HG02840 (cell line): ENCODE measurements around the gene MGAT4B.

Experiments
- ATAC-seq: cut with Tn5 transposase; IDR thresholded peaks from one replicate; pipeline ENCODE4 v1.9.1; 2021; ENCODE audit warnings: mild to moderate bottlenecking, moderate library complexity, moderate number of reproducible peaks; ENCODE audit not compliant: unreplicated experiment, low FRiP score

MGAT4B gene

DNA sequence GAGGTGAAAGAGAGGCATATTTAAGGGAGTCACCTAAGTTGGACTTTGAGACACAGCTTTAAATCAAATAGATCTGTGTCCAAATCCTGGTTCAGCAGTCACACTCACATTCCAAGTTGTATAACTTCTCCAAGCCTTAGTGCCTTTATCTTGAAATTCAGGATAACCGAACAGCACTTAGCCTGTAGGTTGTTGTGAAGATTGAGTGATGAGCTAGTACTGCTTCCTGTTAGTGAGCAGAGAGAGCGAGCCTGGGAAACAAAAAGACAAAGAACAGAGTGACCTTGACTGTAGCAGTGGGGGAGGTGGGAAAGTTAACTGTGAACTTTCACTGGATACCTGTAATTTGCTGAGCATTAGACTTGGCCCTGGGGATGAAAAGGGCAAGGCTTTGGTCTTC, 51.6 kb downstream of the MGAT4B start:
- ATAC-seq: no peak

DNA sequence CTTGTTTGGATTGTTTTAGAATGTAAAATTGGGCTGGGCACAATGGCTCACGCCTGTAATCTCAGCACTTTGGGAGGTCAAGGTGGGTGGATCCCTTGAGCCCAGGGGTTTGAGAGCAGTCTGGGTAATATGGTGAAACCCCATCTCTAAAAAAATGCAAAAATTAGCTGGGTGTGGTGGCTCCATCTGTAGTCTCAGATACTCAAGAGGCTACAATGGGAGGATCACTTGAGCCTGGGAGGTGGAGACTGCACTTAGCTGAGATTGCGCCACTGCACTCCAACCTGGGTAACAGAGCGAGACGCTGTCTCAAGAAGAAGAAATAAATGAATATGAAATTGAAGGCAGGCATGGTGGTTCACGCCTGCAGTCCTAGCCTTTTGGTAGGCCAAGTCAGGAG, 52.7 kb downstream of the MGAT4B start:
- ATAC-seq: no peak

DNA sequence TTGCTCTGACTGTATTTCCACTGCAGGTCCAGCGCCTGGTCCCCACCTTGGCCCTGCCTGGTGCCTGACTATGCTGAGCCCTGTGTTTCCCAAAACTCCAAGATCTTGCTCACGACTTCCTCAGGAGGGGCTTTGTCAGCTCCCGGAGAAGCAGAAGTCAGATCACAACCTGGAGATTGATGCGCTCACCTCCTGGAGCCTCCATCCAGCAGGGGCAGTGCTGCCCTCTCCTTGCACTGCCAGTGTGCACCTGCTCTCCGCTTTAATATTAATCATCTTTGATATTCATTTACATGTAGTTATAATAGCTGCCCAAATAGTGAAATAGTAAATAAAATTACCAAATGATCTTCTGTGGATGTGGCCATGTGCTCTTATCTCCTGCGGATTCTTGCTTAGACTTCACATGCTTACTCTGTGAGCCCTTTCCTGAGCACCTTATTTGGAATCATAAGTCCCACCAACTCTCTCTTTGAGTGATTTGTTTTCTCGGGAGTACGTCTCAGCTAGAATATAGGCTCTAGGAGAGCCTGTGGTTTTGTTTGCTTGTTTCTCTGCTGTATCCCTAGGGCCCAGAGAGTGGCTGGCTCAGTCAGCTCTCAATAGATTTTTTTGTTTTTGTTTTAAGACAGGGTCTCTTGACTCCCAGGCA, 56.7 kb downstream of the MGAT4B start:
- ATAC-seq: no peak

DNA sequence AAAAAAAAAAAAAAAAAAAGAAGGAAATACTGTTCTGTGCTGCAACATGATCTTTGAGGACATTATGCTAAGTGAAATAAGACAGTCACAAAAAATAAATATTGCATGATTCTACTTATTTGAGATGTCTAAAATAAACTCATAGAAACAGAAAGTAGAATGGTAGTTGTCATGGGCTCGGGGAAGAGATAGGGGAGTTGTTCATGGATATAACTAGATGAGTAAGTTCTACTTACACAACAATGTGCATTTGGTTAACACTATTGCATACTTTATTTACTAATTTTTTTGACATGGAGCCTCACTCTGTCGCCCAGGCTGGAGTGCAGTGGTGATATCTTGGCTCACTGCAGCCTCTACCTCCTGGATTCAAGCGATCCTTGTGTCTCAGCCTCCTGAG, 58.9 kb downstream of the MGAT4B start:
- ATAC-seq: no peak
